K562 (cell line): ENCODE measurements around the gene C1orf167. TPM values are rescaled to one million over a fixed set of nuclear protein-coding genes. Genes with fewer than 3 reads are reported as not detected.

Experiments
- CHD1 ChIP-seq: fragments of 200-600 bp; sonication (generic); IDR thresholded peaks from one replicate; pipeline ENCODE4 v1.6.1; 2012; ENCODE audit warnings: mild to moderate bottlenecking, moderate library complexity, low read length, inconsistent platforms
- CREM ChIP-seq: IDR thresholded peaks from 2 replicates; pipeline ENCODE4 v1.6.1; 2014; ENCODE audit warnings: antibody characterized with exemption, low read depth
- E2F5 ChIP-seq: sonication (generic); formaldehyde crosslinking; IDR thresholded peaks from 2 replicates; pipeline ENCODE4 v1.8.0; 2022; ENCODE audit warnings: mild to moderate bottlenecking, missing genetic modification reagents
- ERF ChIP-seq: fragments of 450-650 bp; formaldehyde crosslinking; IDR thresholded peaks from 2 replicates; pipeline ENCODE4 v1.4.0; 2020; ENCODE audit warnings: mild to moderate bottlenecking, mixed read lengths
- HSF4 ChIP-seq: fragments of 250-450 bp; sonication (Bioruptor Pico); IDR thresholded peaks from 2 replicates; pipeline ENCODE4 v2.1.2; 2022; ENCODE audit warnings: mild to moderate bottlenecking, moderate library complexity, borderline replicate concordance
- IRF2 ChIP-seq: sonication (generic); formaldehyde crosslinking; IDR thresholded peaks from 2 replicates; pipeline ENCODE4 v1.8.1; 2022; ENCODE audit warnings: mild to moderate bottlenecking, missing genetic modification reagents
- MXI1 ChIP-seq: IDR thresholded peaks from 2 replicates; pipeline ENCODE4 v1.6.1; 2011; ENCODE audit warnings: low read depth, mild to moderate bottlenecking, improper control_type of control experiment, low read length
- MYC ChIP-seq, 2 experiments: fragments of 250-450 bp in 1 of 2; sonication (Bioruptor Pico) in 1 of 2; IDR thresholded peaks; 2 replicates each; pipeline versions ENCODE4 v1.5.1 to v1.6.1; 2012 to 2021; ENCODE audit warnings: low read depth in 2 of 2, borderline replicate concordance in 1 of 2, improper control_type of control experiment in 1 of 2, low read length in 1 of 2, mild to moderate bottlenecking in 1 of 2, moderate library complexity in 1 of 2
- NFXL1 ChIP-seq: fragments of 450-650 bp; formaldehyde crosslinking; IDR thresholded peaks from 2 replicates; pipeline ENCODE4 v1.4.0; 2021; ENCODE audit warnings: mild to moderate bottlenecking
- POLR2G ChIP-seq: fragments of 200-400 bp; formaldehyde crosslinking; IDR thresholded peaks from 2 replicates; pipeline ENCODE4 v1.6.1; 2017; ENCODE audit warnings: low read depth, mild to moderate bottlenecking, antibody characterized with exemption, low read length, moderate library complexity
- PTBP1 ChIP-seq: fragments of 200-400 bp; formaldehyde crosslinking; IDR thresholded peaks from 2 replicates; pipeline ENCODE4 v1.6.1; 2017; ENCODE audit warnings: low read depth, low read length
- PTRF ChIP-seq: fragments of 450-650 bp; IDR thresholded peaks from 2 replicates; pipeline ENCODE4 v1.6.1; 2016; ENCODE audit warnings: mild to moderate bottlenecking, missing genetic modification characterization, missing compliant biosample characterization
- SAFB ChIP-seq: fragments of 200-400 bp; formaldehyde crosslinking; IDR thresholded peaks from 2 replicates; pipeline ENCODE4 v1.6.1; 2017; ENCODE audit warnings: low read depth, low read length, borderline replicate concordance
- TAF15 ChIP-seq: fragments of 200-400 bp; formaldehyde crosslinking; IDR thresholded peaks from 2 replicates; pipeline ENCODE4 v1.6.1; 2017; ENCODE audit warnings: mild to moderate bottlenecking, low read depth, low read length, moderate library complexity
- ZNF12 ChIP-seq: sonication (generic); formaldehyde crosslinking; IDR thresholded peaks from 2 replicates; pipeline ENCODE4 v1.4.0; 2020; ENCODE audit warnings: mild to moderate bottlenecking, missing genetic modification reagents
- ZNF316 ChIP-seq: fragments of 450-650 bp; IDR thresholded peaks from 2 replicates; pipeline ENCODE4 v1.6.1; 2016
- ZNF75A ChIP-seq: fragments of 450-650 bp; formaldehyde crosslinking; IDR thresholded peaks from 2 replicates; pipeline ENCODE4 v1.4.0; 2020; ENCODE audit warnings: mild to moderate bottlenecking
- ZNF764 ChIP-seq: fragments of 250-450 bp; sonication (Bioruptor Pico); IDR thresholded peaks from 2 replicates; pipeline ENCODE4 v1.4.0; 2020; ENCODE audit warnings: low read depth, mild to moderate bottlenecking, moderate library complexity
- polyA plus RNA-seq, 8 experiments: library from polyadenylated mRNA; depleted of rRNA in 4 of 8; stranded (reverse) in 5 of 8; unstranded in 3 of 8; fragments of >200 nt; fragmentation: Nextera tagmentation in 2 of 8; fragmentation: Illumina TruSeq in 1 of 8; extraction: Ambion mirVana in 2 of 8; extraction: Trizol in 1 of 8; gene quantifications; 2 replicates each; pipeline versions ENCODE4 v1.2.1 to v1.2.3, GENCODE V29; 2011 to 2014; ENCODE audit warnings: inconsistent platforms in 1 of 8, missing spikeins in 1 of 8
- total RNA-seq, 7 experiments: library from RNA; depleted of rRNA in 6 of 7; stranded (reverse); fragments of >200 nt in 6 of 7; fragmentation: Illumina TruSeq in 2 of 7; extraction: Trizol in 2 of 7; gene quantifications; 2 replicates each; pipeline versions ENCODE4 v1.2.1 to v1.2.3, GENCODE V29; 2011 to 2021; ENCODE audit warnings: low replicate concordance in 1 of 7
- TF ChIP-seq, protein P1 (sequence below), 2 experiments: fragments of 450-650 bp in 1 of 2; IDR thresholded peaks; 2 replicates each; pipeline ENCODE4 v1.6.1; 2011 to 2017; ENCODE audit warnings: low read depth in 2 of 2, antibody characterized with exemption in 1 of 2, borderline replicate concordance in 1 of 2, low read length in 1 of 2, mild to moderate bottlenecking in 1 of 2, mixed read lengths in 1 of 2; ENCODE audit not compliant: control insufficient read depth in 1 of 2
- TF ChIP-seq, protein P2 (sequence below): fragments of 150-350 bp; IDR thresholded peaks from 2 replicates; pipeline ENCODE4 v1.6.1; 2014; ENCODE audit warnings: low read depth, mild to moderate bottlenecking, low read length, borderline replicate concordance

C1orf167 gene
- total and polyA plus RNA-seq, 9 of the 15 experiments (the other 6 are each of a cell fraction or from before 2014, with no cell fraction given): 0.22 to 0.86 (median 0.31) TPM; not detected in 2

GRCh38 chr1:11784256-11784992 lies 22.4 kb downstream of the C1orf167 start (continued):
- TF ChIP-seq, protein P1, sequence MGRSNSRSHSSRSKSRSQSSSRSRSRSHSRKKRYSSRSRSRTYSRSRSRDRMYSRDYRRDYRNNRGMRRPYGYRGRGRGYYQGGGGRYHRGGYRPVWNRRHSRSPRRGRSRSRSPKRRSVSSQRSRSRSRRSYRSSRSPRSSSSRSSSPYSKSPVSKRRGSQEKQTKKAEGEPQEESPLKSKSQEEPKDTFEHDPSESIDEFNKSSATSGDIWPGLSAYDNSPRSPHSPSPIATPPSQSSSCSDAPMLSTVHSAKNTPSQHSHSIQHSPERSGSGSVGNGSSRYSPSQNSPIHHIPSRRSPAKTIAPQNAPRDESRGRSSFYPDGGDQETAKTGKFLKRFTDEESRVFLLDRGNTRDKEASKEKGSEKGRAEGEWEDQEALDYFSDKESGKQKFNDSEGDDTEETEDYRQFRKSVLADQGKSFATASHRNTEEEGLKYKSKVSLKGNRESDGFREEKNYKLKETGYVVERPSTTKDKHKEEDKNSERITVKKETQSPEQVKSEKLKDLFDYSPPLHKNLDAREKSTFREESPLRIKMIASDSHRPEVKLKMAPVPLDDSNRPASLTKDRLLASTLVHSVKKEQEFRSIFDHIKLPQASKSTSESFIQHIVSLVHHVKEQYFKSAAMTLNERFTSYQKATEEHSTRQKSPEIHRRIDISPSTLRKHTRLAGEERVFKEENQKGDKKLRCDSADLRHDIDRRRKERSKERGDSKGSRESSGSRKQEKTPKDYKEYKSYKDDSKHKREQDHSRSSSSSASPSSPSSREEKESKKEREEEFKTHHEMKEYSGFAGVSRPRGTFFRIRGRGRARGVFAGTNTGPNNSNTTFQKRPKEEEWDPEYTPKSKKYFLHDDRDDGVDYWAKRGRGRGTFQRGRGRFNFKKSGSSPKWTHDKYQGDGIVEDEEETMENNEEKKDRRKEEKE (IDR thresholded peaks at IDR 0.05; ENCODE audit: borderline replicate concordance in 1 of 2, control insufficient read depth in 1 of 2, low read depth in 2 of 2, low read length in 1 of 2): no peak
- TF ChIP-seq CREM: no peak
- no peak for TF ChIP-seq CHD1
- peak; percentile 19; the same call in 1 of the 2 replicates for TF ChIP-seq PTBP1
- no peak for TF ChIP-seq ZNF316
- no peak for TF ChIP-seq PTRF (tag)
- TF ChIP-seq, protein P2, sequence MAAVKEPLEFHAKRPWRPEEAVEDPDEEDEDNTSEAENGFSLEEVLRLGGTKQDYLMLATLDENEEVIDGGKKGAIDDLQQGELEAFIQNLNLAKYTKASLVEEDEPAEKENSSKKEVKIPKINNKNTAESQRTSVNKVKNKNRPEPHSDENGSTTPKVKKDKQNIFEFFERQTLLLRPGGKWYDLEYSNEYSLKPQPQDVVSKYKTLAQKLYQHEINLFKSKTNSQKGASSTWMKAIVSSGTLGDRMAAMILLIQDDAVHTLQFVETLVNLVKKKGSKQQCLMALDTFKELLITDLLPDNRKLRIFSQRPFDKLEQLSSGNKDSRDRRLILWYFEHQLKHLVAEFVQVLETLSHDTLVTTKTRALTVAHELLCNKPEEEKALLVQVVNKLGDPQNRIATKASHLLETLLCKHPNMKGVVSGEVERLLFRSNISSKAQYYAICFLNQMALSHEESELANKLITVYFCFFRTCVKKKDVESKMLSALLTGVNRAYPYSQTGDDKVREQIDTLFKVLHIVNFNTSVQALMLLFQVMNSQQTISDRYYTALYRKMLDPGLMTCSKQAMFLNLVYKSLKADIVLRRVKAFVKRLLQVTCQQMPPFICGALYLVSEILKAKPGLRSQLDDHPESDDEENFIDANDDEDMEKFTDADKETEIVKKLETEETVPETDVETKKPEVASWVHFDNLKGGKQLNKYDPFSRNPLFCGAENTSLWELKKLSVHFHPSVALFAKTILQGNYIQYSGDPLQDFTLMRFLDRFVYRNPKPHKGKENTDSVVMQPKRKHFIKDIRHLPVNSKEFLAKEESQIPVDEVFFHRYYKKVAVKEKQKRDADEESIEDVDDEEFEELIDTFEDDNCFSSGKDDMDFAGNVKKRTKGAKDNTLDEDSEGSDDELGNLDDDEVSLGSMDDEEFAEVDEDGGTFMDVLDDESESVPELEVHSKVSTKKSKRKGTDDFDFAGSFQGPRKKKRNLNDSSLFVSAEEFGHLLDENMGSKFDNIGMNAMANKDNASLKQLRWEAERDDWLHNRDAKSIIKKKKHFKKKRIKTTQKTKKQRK: no peak
- TF ChIP-seq ZNF75A (CRISPR knock-in tag): no peak
- no peak for TF ChIP-seq NFXL1 (CRISPR knock-in tag)
- TF ChIP-seq TAF15: no peak
- no peak for TF ChIP-seq ERF
- TF ChIP-seq ZNF12 (CRISPR knock-in tag): no peak
- no peak for TF ChIP-seq MXI1
- TF ChIP-seq MYC (IDR thresholded peaks at IDR 0.05; ENCODE audit: low read depth, low read length): no peak
- TF ChIP-seq MYC (CRISPR knock-in tag; IDR thresholded peaks at IDR 0.05; ENCODE audit: borderline replicate concordance, low read depth): no peak
- peak; percentile 78 for TF ChIP-seq POLR2G
- no peak for TF ChIP-seq SAFB
- no peak for TF ChIP-seq HSF4 (CRISPR knock-in tag)
- TF ChIP-seq ZNF764 (CRISPR knock-in tag): no peak
- no peak for TF ChIP-seq IRF2
- TF ChIP-seq E2F5 (CRISPR knock-in tag): no peak
